ENCODE data around the gene AHCYL2.

Gene AHCYL2

DNA sequence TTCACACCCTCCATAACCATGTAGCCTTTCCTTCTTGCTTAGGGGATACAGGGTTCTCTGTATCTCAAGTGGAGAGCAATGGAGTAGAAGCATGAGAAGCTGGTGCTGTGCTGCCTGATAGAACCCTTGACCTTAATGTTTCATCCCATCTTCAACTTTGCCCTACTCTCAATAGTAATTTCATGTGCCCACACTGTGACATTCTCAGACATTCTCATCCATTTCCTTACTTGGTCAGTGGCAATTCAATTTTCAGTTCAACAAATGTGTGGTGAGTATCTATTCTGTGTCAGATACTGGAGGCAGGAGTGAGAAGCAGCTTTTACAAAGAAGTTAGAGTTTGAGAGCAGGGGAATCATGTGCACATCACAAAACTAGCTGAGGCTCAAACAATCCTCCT, 225.5 kb downstream of the AHCYL2 start:
- H3K36me3 ChIP-seq = peaks cover 75% of the 10 kb centered on the region
- DNase-seq = no peak
- no peaks in the 10 kb centered on the region for H3K27me3 ChIP-seq (ENCODE audit: insufficient read depth, low read depth, severe bottlenecking)
- H3K4me3 ChIP-seq (ENCODE audit: low read depth, low read length) = no peak overlapping the region
- TF ChIP-seq, protein P1, sequence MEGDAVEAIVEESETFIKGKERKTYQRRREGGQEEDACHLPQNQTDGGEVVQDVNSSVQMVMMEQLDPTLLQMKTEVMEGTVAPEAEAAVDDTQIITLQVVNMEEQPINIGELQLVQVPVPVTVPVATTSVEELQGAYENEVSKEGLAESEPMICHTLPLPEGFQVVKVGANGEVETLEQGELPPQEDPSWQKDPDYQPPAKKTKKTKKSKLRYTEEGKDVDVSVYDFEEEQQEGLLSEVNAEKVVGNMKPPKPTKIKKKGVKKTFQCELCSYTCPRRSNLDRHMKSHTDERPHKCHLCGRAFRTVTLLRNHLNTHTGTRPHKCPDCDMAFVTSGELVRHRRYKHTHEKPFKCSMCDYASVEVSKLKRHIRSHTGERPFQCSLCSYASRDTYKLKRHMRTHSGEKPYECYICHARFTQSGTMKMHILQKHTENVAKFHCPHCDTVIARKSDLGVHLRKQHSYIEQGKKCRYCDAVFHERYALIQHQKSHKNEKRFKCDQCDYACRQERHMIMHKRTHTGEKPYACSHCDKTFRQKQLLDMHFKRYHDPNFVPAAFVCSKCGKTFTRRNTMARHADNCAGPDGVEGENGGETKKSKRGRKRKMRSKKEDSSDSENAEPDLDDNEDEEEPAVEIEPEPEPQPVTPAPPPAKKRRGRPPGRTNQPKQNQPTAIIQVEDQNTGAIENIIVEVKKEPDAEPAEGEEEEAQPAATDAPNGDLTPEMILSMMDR (IDR thresholded peaks at IDR 0.05; ENCODE audit: low read depth, low read length) = no peak
- no peak overlapping the region for H3K27ac ChIP-seq
- peaks cover 9% of the 10 kb centered on the region for H3K9me3 ChIP-seq (ENCODE audit: severe bottlenecking)

DNA sequence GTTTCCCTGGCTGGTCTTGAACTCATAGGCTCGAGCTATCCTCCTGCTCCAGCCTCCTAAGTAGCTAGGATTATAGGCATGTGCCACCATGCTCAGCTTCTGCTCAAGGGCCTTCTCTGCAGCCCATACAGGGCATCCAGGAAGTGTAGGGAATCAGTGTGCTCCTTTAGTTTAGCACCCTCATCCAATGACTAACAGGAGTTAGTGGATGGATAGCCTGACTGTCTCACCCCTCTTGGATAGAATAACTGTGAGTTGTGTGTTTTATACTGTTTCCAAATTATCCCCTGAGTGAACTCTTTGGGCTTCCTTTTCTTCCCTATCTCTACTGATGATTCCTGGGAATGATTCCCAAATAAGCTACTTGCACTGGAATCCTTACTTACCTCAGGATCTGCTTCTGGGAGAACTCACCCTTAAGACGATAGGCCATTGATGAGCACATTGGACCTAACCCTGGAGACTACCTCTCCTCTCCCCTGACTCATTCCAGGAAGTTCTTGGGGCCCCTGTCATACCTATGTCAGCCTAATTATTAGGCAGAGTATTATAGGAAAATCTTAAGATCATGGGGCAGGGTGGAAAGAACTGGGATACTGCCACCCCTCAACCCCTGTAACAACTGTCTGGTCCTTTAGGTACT, 227.9 kb downstream of the AHCYL2 start:
- DNase-seq = no peak
- Histone ChIP-seq H3K27ac (no peak overlapping the region), H3K27me3 (ENCODE audit: insufficient read depth, low read depth, severe bottlenecking) (no peaks in the 10 kb centered on the region), H3K4me3 (ENCODE audit: low read depth, low read length) (no peak overlapping the region), H3K9me3 (ENCODE audit: severe bottlenecking) (peaks cover 9% of the 10 kb centered on the region), H3K36me3 (peaks cover 74% of the 10 kb centered on the region)
- TF ChIP-seq, protein P1 (IDR thresholded peaks at IDR 0.05; ENCODE audit: low read depth, low read length) = no peak

DNA sequence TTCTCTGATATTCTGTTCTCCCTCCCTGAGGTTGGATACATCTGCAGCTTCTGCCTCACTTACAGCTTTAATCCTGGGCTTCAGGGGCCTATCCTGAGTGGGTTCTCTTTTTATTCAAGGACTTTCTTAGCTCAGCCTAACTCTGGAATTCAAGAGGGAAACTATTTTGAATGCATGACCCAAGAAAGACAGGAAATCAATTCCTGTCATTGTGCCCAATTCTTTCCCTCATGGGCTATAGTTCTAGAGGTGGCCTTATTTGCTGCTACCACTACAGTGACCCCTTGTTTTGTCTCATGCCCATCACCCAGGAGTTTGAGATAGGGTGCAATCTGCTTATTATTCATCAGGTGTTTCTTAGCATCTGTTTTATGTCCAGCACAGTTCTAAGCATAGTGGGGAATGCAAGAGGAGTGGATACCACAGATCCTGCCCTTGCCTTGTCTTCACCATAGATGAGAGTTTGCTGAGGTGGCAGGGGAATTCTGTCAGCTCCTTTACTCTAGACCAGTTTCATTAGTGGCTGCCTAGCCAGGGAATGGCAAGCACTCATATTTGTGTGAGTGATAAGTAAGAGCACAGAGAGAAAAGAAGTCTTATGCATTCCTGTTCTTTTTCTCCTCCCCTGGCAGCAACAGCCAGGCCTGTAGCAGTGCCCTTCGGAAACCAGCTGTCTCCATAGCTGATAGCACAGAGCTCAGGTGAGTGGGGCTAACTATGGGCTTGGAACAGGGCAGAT, 228.8 kb downstream of the AHCYL2 start:
- H3K4me3 ChIP-seq (ENCODE audit: low read depth, low read length) = no peak overlapping the region
- H3K36me3 ChIP-seq = peaks cover 74% of the 10 kb centered on the region
- no peak overlapping the region for H3K27ac ChIP-seq
- no peak for DNase-seq
- H3K9me3 ChIP-seq (ENCODE audit: severe bottlenecking) = peaks cover 3% of the 10 kb centered on the region
- no peaks in the 10 kb centered on the region for H3K27me3 ChIP-seq (ENCODE audit: insufficient read depth, low read depth, severe bottlenecking)
- TF ChIP-seq, protein P1 (IDR thresholded peaks at IDR 0.05; ENCODE audit: low read depth, low read length) = no peak

DNA sequence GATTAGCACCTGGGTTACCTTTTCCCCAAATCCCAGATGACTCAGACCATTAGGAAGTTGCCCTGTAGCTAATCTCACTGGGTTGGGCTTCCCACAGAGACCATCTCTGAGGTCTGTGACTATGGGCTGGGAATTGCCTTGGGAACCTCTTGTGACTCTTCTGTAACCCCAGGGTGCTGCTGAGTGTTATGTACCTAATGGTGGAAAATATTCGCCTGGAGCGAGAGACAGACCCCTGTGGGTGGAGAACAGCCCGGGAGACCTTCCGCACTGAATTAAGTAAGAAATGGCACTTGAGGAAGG, 229.4 kb downstream of the AHCYL2 start:
- Histone ChIP-seq H3K36me3 (peaks cover 74% of the 10 kb centered on the region), H3K9me3 (ENCODE audit: severe bottlenecking) (no peaks in the 10 kb centered on the region), H3K27me3 (ENCODE audit: insufficient read depth, low read depth, severe bottlenecking) (no peaks in the 10 kb centered on the region), H3K4me3 (ENCODE audit: low read depth, low read length) (no peak overlapping the region), H3K27ac (no peak overlapping the region)
- DNase-seq = no peak
- TF ChIP-seq, protein P1 (IDR thresholded peaks at IDR 0.05; ENCODE audit: low read depth, low read length) = no peak

DNA sequence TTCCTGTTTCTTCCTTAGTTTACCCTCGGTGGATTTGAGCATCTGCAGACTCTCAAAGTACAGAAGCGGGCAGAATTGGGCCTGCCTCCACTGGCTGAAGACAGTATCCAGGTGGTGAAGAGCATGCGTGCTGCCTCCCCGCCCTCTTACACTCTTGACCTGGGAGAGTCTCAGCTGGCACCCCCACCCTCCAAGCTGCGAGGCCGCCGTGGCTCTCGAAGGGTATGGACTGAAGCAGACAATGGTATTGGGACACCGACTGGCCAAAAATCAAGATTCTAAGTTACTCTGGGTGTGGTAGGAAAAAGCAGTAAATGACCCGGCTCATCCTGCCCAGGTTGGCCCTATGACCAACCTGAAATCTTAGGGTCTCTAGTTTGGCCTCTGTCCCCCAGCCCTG, 231.6 kb downstream of the AHCYL2 start:
- TF ChIP-seq, protein P1 (IDR thresholded peaks at IDR 0.05; ENCODE audit: low read depth, low read length) = no peak
- H3K36me3 ChIP-seq = peaks cover 85% of the 10 kb centered on the region

More for the DNA sequence above, 231.6 kb downstream of the AHCYL2 start:
- no peak for DNase-seq
- H3K27ac ChIP-seq = no peak overlapping the region
- no peak overlapping the region for H3K4me3 ChIP-seq (ENCODE audit: low read depth, low read length)
- H3K9me3 ChIP-seq (ENCODE audit: severe bottlenecking) = no peaks in the 10 kb centered on the region
- H3K27me3 ChIP-seq (ENCODE audit: insufficient read depth, low read depth, severe bottlenecking) = no peaks in the 10 kb centered on the region
